ENCODE measurements around the gene PIGT.

DNA sequence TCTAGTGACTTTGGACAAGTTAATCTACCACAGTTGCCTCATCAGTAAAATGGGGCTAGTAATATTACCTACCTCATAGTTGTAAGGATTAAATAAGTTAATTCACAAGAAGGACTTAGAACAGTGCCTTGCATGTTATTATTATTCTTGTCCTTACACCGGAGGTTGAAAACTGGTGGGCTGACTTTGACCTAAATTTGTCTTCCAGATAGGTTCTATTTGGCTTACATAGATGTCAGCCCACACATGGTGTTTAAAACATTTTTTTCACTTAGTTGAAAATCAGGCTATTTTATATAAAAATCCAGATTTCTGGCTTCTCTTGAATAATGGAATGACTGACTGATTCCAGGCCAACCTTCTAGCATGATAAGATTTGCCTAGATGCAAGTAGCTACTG, 49.7 kb upstream of the PIGT start:
- TF ChIP-seq MAFK (IDR thresholded peaks at IDR 0.05; ENCODE audit: low read depth, low read length) (no peak), BHLHE40 (IDR thresholded peaks at IDR 0.05; ENCODE audit: low read depth, low read length) (no peak), POLR2A (IDR thresholded peaks at IDR 0.05; ENCODE audit: low read depth, low read length) (no peak)
- TF ChIP-seq, protein P1, sequence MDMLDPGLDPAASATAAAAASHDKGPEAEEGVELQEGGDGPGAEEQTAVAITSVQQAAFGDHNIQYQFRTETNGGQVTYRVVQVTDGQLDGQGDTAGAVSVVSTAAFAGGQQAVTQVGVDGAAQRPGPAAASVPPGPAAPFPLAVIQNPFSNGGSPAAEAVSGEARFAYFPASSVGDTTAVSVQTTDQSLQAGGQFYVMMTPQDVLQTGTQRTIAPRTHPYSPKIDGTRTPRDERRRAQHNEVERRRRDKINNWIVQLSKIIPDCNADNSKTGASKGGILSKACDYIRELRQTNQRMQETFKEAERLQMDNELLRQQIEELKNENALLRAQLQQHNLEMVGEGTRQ (IDR thresholded peaks at IDR 0.05; ENCODE audit: low read depth, low read length), result no peak

All from IMR-90 (cell line).